Tibial nerve (tissue), 4 donors: ENCODE data around the gene CCR5. TPM values are rescaled to one million over a fixed set of nuclear protein-coding genes. Genes with fewer than 3 reads are reported as not detected.

ENCODE experiments used
- DNase-seq, 2 donors: peaks; one replicate each; pipeline ENCODE4 v3.0.0-alpha.2; 2019; ENCODE audit warnings: low spot score in 2 of 2
- H3K27ac ChIP-seq, 4 donors: fragments of 200-600 bp; sonication (generic) in 3 of 4; one replicate each; pipeline ENCODE4 v1.5.1; 2017 to 2019; ENCODE audit warnings: mild to moderate bottlenecking in 1 of 4
- H3K27me3 ChIP-seq, 2 donors: fragments of 200-600 bp; sonication (generic) in 1 of 2; one replicate each; pipeline versions ENCODE4 v1.5.1 to v1.6.0; 2017 to 2019
- H3K36me3 ChIP-seq, 3 donors: fragments of 200-600 bp; sonication (generic); one replicate each; pipeline ENCODE4 v1.5.1; 2018 to 2019
- H3K4me1 ChIP-seq, 4 donors: fragments of 200-600 bp; sonication (generic) in 3 of 4; one replicate each; pipeline ENCODE4 v1.5.1; 2017 to 2019
- H3K4me3 ChIP-seq, 4 donors: fragments of 200-600 bp; sonication (generic) in 3 of 4; one replicate each; pipeline ENCODE4 v1.5.1; 2017 to 2019; ENCODE audit warnings: mild to moderate bottlenecking in 1 of 4, moderate library complexity in 1 of 4
- H3K9me3 ChIP-seq, 4 donors: fragments of 200-600 bp; sonication (generic) in 3 of 4; one replicate each; pipeline ENCODE4 v1.5.1; 2017 to 2019
- EP300 ChIP-seq, 2 donors: sonication (generic); formaldehyde crosslinking; IDR thresholded peaks; one replicate each; pipeline ENCODE4 v1.6.1; 2017; ENCODE audit warnings: antibody characterized with exemption in 2 of 2, mild to moderate bottlenecking in 1 of 2
- POLR2A ChIP-seq, 2 donors: fragments of 450-650 bp; IDR thresholded peaks; one replicate each; pipeline ENCODE4 v1.6.1; 2017; ENCODE audit warnings: antibody characterized with exemption in 2 of 2, mild to moderate bottlenecking in 2 of 2, moderate library complexity in 2 of 2
- WGBS, 2 donors: methylation state at CpG; one replicate each; pipeline ENCODE4 v1.1.5; 2018; 5-methylcytosine and 5-hydroxymethylcytosine counted together
- total RNA-seq, 4 donors: library from RNA; depleted of rRNA; stranded (reverse); fragments of >200 nt; gene quantifications; one replicate each; pipeline ENCODE4 v1.1.0, GENCODE V29; 2016
- TF ChIP-seq, protein P1 (sequence below), 5 experiments: fragments of 200-600 bp in 3 of 5; fragments of 450-650 bp in 2 of 5; sonication (generic) in 3 of 5; IDR thresholded peaks; one replicate each; pipeline ENCODE4 v1.5.1; 2016 to 2019; ENCODE audit warnings: antibody characterized with exemption in 5 of 5, mild to moderate bottlenecking in 3 of 5, moderate library complexity in 2 of 5

Gene CCR5
- total RNA-seq, 4 donors from 2014 or later = 0.22 to 1.2 (median 0.87) TPM

DNA sequence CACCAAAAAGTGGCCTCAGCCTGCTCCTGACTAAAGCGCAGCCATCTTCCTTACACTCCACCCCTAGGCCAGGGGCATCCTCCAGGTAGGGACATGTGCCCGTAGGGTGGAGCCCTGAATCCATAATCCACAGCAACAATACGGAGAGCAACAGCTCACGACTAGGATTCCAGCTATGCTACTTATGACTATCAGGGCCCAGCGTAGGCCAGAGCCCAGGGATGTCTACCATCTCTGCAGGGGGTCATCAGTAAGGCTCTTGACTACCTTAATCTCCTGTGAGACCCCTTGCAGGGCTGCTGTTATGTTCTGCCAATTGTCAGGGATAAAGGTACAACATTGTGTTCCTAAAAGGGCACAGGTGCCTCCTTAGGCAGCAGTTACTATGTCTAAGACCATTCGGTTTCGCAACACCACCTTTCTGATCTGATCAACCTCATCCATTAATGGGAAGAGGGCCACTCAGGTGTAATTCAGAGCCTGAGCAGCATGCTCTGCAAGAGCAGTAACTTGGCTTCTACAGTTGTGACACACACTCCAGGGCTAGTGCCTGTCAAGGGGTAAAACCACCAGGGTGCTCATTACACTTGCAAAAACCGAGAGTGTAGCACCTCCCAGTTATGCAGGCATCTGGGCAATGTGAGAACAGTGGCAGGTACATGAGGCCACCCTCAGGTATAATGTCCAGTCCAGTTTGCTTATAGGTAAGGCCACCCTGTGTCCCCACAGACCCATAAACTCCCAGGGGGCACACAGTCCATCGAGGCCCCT is 47.3 kb downstream of the CCR5 start:
- Histone ChIP-seq H3K9me3 (no peaks in the 10 kb centered on the region), H3K27ac (no peak overlapping the region), H3K4me1 (peaks cover 0 to 5% (median 0%) of the 10 kb centered on the region in 4 donors), H3K27me3 (no peaks in the 10 kb centered on the region), H3K36me3 (no peaks in the 10 kb centered on the region), H3K4me3 (no peak overlapping the region)
- TF ChIP-seq EP300 (IDR thresholded peaks at IDR 0.05) (no peak), POLR2A (IDR thresholded peaks at IDR 0.05) (no peak)
- TF ChIP-seq, protein P1, sequence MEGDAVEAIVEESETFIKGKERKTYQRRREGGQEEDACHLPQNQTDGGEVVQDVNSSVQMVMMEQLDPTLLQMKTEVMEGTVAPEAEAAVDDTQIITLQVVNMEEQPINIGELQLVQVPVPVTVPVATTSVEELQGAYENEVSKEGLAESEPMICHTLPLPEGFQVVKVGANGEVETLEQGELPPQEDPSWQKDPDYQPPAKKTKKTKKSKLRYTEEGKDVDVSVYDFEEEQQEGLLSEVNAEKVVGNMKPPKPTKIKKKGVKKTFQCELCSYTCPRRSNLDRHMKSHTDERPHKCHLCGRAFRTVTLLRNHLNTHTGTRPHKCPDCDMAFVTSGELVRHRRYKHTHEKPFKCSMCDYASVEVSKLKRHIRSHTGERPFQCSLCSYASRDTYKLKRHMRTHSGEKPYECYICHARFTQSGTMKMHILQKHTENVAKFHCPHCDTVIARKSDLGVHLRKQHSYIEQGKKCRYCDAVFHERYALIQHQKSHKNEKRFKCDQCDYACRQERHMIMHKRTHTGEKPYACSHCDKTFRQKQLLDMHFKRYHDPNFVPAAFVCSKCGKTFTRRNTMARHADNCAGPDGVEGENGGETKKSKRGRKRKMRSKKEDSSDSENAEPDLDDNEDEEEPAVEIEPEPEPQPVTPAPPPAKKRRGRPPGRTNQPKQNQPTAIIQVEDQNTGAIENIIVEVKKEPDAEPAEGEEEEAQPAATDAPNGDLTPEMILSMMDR (IDR thresholded peaks at IDR 0.05) = no peak
- WGBS, 2 donors = 78 to 90% methylated on average over 8 to 9 of the region's 9 CpGs
- no peak for DNase-seq

DNA sequence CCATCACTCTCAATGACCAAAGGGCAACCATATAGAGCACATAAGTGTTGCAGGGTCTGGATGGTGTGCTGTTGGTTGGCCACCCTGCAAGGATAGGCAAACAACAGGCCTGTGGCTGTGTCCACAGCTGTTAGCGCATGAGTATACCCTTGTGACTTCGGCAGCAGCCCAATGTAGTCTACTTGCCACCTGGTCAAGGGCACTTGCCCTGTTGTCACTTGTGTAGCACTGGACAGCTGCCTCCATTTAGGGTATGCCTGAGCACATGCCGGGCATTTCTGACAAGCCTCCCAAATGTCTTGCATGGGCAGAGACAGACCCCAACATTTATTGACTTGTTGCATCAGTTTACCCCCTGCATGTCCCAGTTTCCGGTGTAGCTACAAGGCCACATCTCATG is 49.1 kb downstream of the CCR5 start:
- WGBS, 2 donors = 98 to 100% methylated on average over 4 of the region's 4 CpGs
- Histone ChIP-seq H3K27ac (no peak overlapping the region), H3K36me3 (no peaks in the 10 kb centered on the region), H3K4me3 (no peak overlapping the region), H3K9me3 (no peaks in the 10 kb centered on the region), H3K4me1 (peaks cover 0 to 5% (median 0%) of the 10 kb centered on the region in 4 donors), H3K27me3 (no peaks in the 10 kb centered on the region)
- TF ChIP-seq EP300 (IDR thresholded peaks at IDR 0.05) (no peak), POLR2A (IDR thresholded peaks at IDR 0.05) (no peak)
- TF ChIP-seq, protein P1 (IDR thresholded peaks at IDR 0.05) = no peak
- DNase-seq = no peak

DNA sequence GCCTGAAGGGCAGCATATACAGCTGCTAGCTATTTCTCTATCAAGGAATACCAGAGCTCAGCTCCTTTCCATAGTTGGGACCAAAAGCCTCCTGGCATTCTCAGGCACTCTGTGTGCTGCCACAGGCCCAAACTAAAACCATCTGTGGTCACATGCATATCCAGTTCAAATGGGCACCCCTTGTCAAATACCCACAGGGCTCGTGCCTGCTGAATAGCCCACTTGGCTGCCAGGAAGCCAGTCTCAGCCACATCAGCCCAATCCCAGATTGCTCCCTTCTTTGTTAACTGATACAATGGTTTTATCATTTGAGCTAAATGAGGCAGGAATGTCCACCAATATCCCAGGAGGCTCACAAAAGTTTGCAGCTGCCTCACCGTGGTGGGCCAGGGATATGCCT is 50.2 kb downstream of the CCR5 start:
- Histone ChIP-seq H3K36me3 (no peaks in the 10 kb centered on the region), H3K4me1 (peaks cover 0 to 5% (median 0%) of the 10 kb centered on the region in 4 donors), H3K27ac (no peak overlapping the region), H3K4me3 (no peak overlapping the region), H3K9me3 (no peaks in the 10 kb centered on the region), H3K27me3 (no peaks in the 10 kb centered on the region)
- TF ChIP-seq EP300 (IDR thresholded peaks at IDR 0.05) (no peak), POLR2A (IDR thresholded peaks at IDR 0.05) (no peak)
- TF ChIP-seq, protein P1 (IDR thresholded peaks at IDR 0.05) = no peak
- DNase-seq = no peak
- WGBS, 2 donors = 68 to 71% methylated on average over 2 of the region's 2 CpGs

DNA sequence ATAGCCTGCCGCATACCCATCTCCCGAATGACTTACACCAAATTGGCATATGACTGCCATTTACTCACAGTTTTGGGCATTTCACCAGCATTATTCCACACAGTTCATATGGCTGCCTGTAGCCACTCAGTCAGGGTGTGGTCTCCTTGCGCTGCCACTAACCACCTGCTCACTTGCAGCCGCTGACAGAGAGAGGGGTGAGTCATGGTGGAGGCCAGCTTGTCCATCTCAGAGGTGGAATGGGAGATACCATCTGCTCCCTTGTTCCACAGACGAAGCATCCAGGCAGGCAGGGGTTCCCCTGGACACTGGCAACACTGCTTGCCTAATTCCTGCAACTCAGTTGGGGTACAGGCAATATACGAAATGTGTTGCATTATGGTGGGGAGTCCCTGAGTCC is 51.9 kb downstream of the CCR5 start:
- no peaks in the 10 kb centered on the region for H3K36me3 ChIP-seq
- TF ChIP-seq, protein P1 (IDR thresholded peaks at IDR 0.05) = no peak
- no peak for TF ChIP-seq EP300 (IDR thresholded peaks at IDR 0.05)
- no peak for TF ChIP-seq POLR2A (IDR thresholded peaks at IDR 0.05)
- H3K27ac ChIP-seq = no peak overlapping the region
- no peaks in the 10 kb centered on the region for H3K4me1 ChIP-seq
- H3K4me3 ChIP-seq = no peak overlapping the region
- no peaks in the 10 kb centered on the region for H3K9me3 ChIP-seq
- WGBS, 2 donors = 89 to 93% methylated on average over 6 of the region's 6 CpGs
- DNase-seq = no peak
- no peaks in the 10 kb centered on the region for H3K27me3 ChIP-seq

DNA sequence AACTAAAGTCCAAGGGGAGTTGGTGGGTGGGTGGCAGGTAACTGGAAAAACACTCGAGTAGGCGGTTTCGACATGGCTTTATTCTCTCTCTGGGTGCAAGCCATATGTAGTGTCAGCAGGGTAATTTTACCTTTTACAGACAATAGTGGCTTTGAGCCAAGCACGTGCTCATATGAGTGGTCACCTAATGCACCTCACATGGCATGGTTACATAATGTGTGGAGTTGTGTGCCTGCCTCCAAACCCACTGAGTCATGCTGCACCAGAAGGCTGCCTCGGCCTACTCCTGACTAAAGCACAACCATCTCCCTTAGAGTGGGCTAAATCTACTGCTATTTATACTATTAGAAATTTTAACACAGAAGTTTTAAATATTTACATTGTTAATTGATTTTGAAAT is 52.8 kb downstream of the CCR5 start:
- Histone ChIP-seq H3K27ac (no peak overlapping the region), H3K4me1 (no peaks in the 10 kb centered on the region), H3K27me3 (no peaks in the 10 kb centered on the region), H3K36me3 (no peaks in the 10 kb centered on the region), H3K4me3 (no peak overlapping the region), H3K9me3 (no peaks in the 10 kb centered on the region)
- 77 to 89% methylated on average over 5 of the region's 5 CpGs for WGBS, 2 donors
- no peak for DNase-seq
- TF ChIP-seq POLR2A (IDR thresholded peaks at IDR 0.05) = no peak
- TF ChIP-seq, protein P1 (IDR thresholded peaks at IDR 0.05) = no peak
- no peak for TF ChIP-seq EP300 (IDR thresholded peaks at IDR 0.05)
